ENCODE results near the gene RBKS. TPM values are rescaled to one million over a fixed set of nuclear protein-coding genes. Genes with fewer than 3 reads are reported as not detected.
"Not testable (repeated sequence)": the region's sequence is repeated elsewhere in the genome, so short reads cannot be mapped to it uniquely, and the experiment has no call there.

RBKS gene
- total RNA-seq, 2 experiments from 2014 or later = 1.2 TPM

- H3K4me1 Mint-ChIP-seq; POLR2A ChIA-PET; DNase-seq; H3K4me3 Mint-ChIP-seq; H3K27ac Mint-ChIP-seq; H3K27me3 Mint-ChIP-seq; H3K36me3 Mint-ChIP-seq (ENCODE audit: low read depth); H3K9me3 Mint-ChIP-seq: not testable (repeated sequence)
- CTCF ChIA-PET = interaction anchor here (0.8 to 0.9 kb wide), 2 partner anchors 17 to 104 kb away, joined by 3 read pairs; no protein-coding TSS in a partner anchor
Measured at GRCh38 chr2:27882584-27882922, 7.6 kb downstream of the RBKS start.

GRCh38 chr2:27881815-27882583, 8.2 kb downstream of the RBKS start:
- H3K4me3 Mint-ChIP-seq; H3K27ac Mint-ChIP-seq; H3K4me1 Mint-ChIP-seq; POLR2A ChIA-PET; DNase-seq; H3K36me3 Mint-ChIP-seq (ENCODE audit: low read depth); H3K27me3 Mint-ChIP-seq: not testable (repeated sequence)
- CTCF ChIA-PET = interaction anchor here (0.9 kb wide), 1 partner anchor 104 kb away, joined by 3 read pairs; no protein-coding TSS in a partner anchor
- peaks cover 10% of the 10 kb centered on the region for H3K9me3 Mint-ChIP-seq

GRCh38 chr2:27878825-27879224, 11.4 kb downstream of the RBKS start:
- DNase-seq = no peak
- ChIA-PET CTCF (no interaction called here), POLR2A (no interaction called here)
- Mint-ChIP-seq H3K36me3 (ENCODE audit: low read depth) (peaks cover 5% of the 10 kb centered on the region), H3K9me3 (peaks cover 22% of the 10 kb centered on the region), H3K4me3 (no peak overlapping the region), H3K27me3 (no peaks in the 10 kb centered on the region), H3K27ac (no peak overlapping the region), H3K4me1 (no peaks in the 10 kb centered on the region)

GRCh38 chr2:27875089-27875881, 14.9 kb downstream of the RBKS start:
- peaks cover 15% of the 10 kb centered on the region for H3K9me3 Mint-ChIP-seq
- CTCF ChIA-PET = interaction anchor here (0.6 to 0.7 kb wide), 2 partner anchors 14 to 121 kb away, joined by 3 read pairs; no protein-coding TSS in a partner anchor
- POLR2A ChIA-PET = no interaction called here
- DNase-seq = no peak
- peaks cover 5% of the 10 kb centered on the region for H3K36me3 Mint-ChIP-seq (ENCODE audit: low read depth)
- H3K4me1 Mint-ChIP-seq = no peaks in the 10 kb centered on the region
- H3K27me3 Mint-ChIP-seq = no peaks in the 10 kb centered on the region
- H3K4me3 Mint-ChIP-seq = no peak overlapping the region
- no peak overlapping the region for H3K27ac Mint-ChIP-seq

DNA sequence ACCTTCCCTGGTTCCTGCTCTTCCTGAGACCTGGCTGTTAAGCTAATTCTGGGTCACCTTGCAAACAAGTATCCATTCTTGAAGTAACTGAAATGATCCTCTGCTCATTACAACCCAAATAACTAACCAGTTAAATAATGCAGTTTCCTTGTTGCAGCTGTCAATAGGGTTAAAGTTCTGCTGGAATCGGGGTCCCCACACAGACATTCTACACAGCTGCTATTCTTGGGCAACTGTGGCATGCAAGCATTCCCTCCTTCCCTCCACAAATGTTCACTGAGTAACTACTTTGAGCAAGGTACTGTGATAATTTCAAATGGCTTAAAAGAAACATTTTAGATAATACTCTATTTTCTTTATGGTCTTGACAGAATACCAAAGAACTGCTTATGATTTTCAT, 17.1 kb downstream of the RBKS start:
- Mint-ChIP-seq H3K4me1 (no peaks in the 10 kb centered on the region), H3K27me3 (no peaks in the 10 kb centered on the region), H3K36me3 (ENCODE audit: low read depth) (peaks cover 5% of the 10 kb centered on the region), H3K27ac (no peak overlapping the region), H3K9me3 (peaks cover 15% of the 10 kb centered on the region), H3K4me3 (no peak overlapping the region)
- ChIA-PET POLR2A (no interaction called here), CTCF (no interaction called here)
- no peak for DNase-seq

DNA sequence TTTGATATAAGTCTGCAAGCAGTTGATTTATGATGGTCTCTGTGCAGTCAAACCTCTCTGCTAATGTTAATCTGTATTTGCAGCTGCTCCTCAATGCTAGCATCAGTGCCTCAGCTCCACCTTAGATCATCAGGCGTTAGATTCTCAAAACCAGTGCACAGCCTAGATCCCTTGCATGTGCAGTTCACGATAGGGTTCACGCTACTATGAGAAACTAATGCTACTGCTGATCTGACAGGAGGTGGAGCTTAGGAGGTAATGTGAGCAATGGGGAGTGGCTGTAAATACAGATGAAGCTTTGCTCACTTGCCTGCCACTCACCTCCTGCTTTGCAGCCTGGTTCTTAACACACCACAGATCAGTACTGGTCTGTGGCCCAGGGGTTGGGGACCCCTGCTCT, 18.4 kb downstream of the RBKS start:
- Mint-ChIP-seq H3K9me3 (peaks cover 11% of the 10 kb centered on the region), H3K4me3 (no peak overlapping the region), H3K36me3 (ENCODE audit: low read depth) (peaks cover 3% of the 10 kb centered on the region), H3K4me1 (no peaks in the 10 kb centered on the region), H3K27ac (no peak overlapping the region), H3K27me3 (peaks cover 2% of the 10 kb centered on the region)
- CTCF ChIA-PET = interaction anchor here (0.8 to 1.7 kb wide), 3 partner anchors 12 to 13 kb away, joined by 3 to 7 read pairs (median 4); no protein-coding TSS in a partner anchor
- POLR2A ChIA-PET = no interaction called here
- no peak for DNase-seq

DNA sequence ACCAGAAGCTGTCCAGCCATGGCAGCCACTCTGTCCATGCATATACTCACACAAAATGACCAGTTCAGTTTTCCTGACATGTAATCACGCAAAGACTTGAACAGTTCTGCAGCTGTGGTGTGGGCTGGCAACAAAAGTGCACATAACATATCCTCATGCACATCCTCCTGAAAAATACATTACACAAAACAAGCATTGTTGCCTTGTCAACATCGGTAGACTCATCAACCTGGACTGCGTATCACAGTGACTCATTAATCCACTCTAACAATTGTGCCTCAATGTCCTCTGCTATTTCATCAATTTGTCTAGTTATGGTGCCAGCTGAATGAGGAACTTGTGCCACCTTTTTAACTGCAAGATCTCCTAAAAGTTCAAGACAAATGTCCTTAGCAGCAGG, 19.5 kb downstream of the RBKS start:
- Mint-ChIP-seq H3K4me3 (no peak overlapping the region), H3K27me3 (peaks cover 2% of the 10 kb centered on the region), H3K36me3 (ENCODE audit: low read depth) (peaks cover 2% of the 10 kb centered on the region), H3K9me3 (peaks cover 8% of the 10 kb centered on the region), H3K27ac (no peak overlapping the region), H3K4me1 (no peaks in the 10 kb centered on the region)
- POLR2A ChIA-PET = no interaction called here
- no peak for DNase-seq
- CTCF ChIA-PET = interaction anchor here (1.0 to 1.7 kb wide), 2 partner anchors 12 to 14 kb away, joined by 3 to 7 read pairs; no protein-coding TSS in a partner anchor

- DNase-seq = no peak
- H3K27ac Mint-ChIP-seq = no peak overlapping the region
- POLR2A ChIA-PET = no interaction called here
- H3K27me3 Mint-ChIP-seq = peaks cover 2% of the 10 kb centered on the region
- peaks cover 2% of the 10 kb centered on the region for H3K9me3 Mint-ChIP-seq
- CTCF ChIA-PET = no interaction called here
- H3K4me3 Mint-ChIP-seq = no peak overlapping the region
- no peaks in the 10 kb centered on the region for H3K36me3 Mint-ChIP-seq (ENCODE audit: low read depth)
- no peaks in the 10 kb centered on the region for H3K4me1 Mint-ChIP-seq
Measured at GRCh38 chr2:27869763-27870162, 20.4 kb downstream of the RBKS start.

DNA sequence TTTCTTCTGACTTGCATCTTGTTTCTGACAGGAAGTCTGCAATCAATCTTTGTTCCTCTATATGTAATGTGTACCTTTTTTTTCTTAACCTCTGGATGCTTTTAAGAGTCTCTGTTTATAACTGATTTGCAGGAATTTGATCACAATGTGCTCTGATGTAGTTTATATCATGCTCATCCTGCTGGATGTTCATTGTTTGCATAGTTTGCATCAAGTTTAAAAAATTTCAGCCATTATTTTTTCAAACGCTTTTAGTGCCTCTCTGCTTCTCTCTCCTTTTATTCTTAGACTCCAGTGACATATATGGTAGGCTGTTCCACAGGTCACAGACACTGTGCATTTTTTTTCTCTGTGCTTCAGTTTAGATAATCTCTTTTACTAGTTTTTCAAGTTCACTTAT, 23.9 kb downstream of the RBKS start:
- POLR2A ChIA-PET = no interaction called here
- Mint-ChIP-seq H3K4me3 (no peak overlapping the region), H3K9me3 (no peaks in the 10 kb centered on the region), H3K36me3 (ENCODE audit: low read depth) (no peaks in the 10 kb centered on the region), H3K27ac (no peak overlapping the region), H3K4me1 (no peaks in the 10 kb centered on the region), H3K27me3 (peaks cover 3% of the 10 kb centered on the region)
- DNase-seq = no peak
- CTCF ChIA-PET = interaction anchor here (0.6 kb wide), 1 partner anchor 872 kb away, joined by 3 read pairs; no protein-coding TSS in a partner anchor

- H3K27ac Mint-ChIP-seq; H3K4me1 Mint-ChIP-seq; H3K9me3 Mint-ChIP-seq; H3K27me3 Mint-ChIP-seq; H3K36me3 Mint-ChIP-seq (ENCODE audit: low read depth); POLR2A ChIA-PET; DNase-seq; H3K4me3 Mint-ChIP-seq; CTCF ChIA-PET: not testable (repeated sequence)
Measured at GRCh38 chr2:27863955-27864354, 26.2 kb downstream of the RBKS start.

DNA sequence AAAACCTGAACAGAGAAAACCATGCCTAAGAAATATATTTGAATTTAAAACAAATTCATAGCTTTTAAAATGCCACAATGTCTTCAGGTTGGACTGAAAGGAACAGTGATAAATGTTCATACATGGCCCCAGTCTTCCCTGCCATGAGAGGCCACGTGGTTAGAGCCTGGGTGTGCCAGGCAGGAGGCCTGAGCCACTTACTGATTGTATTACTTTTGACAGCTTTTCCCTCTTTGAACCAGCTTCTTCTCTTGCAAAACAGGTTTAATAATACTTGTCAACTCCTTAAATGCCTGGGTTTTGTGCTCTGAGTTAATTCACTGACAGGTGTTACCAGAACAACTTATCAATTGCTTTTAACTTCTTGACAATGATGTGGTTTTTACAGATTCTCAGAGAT, 27.0 kb downstream of the RBKS start:
- ChIA-PET POLR2A (no interaction called here), CTCF (no interaction called here)
- Mint-ChIP-seq H3K27ac (no peak overlapping the region), H3K4me3 (no peak overlapping the region), H3K9me3 (no peaks in the 10 kb centered on the region), H3K36me3 (ENCODE audit: low read depth) (no peaks in the 10 kb centered on the region), H3K4me1 (peaks cover 4% of the 10 kb centered on the region), H3K27me3 (peaks cover 3% of the 10 kb centered on the region)
- no peak for DNase-seq

DNA sequence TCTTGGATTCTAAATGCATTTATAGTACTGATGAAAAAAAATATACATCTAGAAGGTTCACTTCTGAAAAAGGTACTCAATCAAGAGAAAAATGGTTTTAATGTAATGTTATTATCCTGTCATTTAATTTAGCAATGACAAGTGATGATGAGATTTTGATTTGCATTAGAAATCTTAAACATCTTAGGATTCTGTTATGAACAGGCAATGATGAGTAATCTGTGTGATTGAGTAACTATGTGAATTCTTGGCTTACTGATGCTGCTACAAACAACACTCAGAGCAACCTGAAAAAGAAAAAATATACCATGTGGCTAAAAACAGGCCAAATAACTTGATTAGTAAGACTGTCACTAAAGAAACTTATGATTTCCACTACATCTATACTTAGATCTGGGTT, 30.1 kb downstream of the RBKS start:
- Mint-ChIP-seq H3K36me3 (ENCODE audit: low read depth) (peaks cover 10% of the 10 kb centered on the region), H3K27ac (no peak overlapping the region), H3K4me1 (peaks cover 6% of the 10 kb centered on the region), H3K27me3 (peaks cover 1% of the 10 kb centered on the region), H3K9me3 (peaks cover 15% of the 10 kb centered on the region), H3K4me3 (no peak overlapping the region)
- DNase-seq = no peak
- CTCF ChIA-PET = interaction anchor here (1.1 to 2.2 kb wide), 2 partner anchors 8 to 12 kb away, joined by 4 to 7 read pairs; no protein-coding TSS in a partner anchor
- POLR2A ChIA-PET = no interaction called here

DNA sequence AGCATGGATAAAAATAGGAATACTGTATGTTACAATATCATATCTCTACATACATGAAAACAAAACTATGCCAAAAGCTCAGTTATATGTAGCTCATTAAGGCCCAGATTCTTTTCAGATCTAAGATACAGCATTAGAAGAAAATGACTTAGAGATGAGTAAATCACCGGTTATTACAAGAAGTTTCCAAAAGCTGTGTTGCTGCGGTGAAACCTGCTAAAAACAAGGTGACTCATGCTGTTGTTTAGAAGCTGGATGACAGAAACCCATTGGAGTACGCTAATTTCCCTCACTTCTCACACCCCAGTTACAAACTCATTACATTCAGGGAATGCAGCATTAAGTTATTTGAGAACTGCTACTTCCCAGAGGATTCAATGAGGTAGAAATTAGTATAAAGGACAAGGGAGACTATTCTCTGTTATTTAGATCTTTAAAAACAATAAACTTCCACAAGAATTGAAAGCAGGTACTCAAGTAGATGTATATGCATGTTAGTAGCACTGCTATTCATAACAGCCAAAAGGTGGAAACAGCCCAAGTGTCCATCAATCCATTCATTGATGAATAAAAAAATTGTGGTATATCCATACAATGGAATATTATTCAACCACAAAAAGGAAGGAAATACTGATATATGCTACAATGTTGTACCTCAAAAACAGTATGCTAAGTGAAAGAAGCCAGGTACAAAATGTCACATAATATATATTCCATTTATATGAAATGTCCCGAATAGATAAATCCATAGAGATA, 32.6 kb downstream of the RBKS start:
- DNase-seq = no peak
- peaks cover 15% of the 10 kb centered on the region for H3K9me3 Mint-ChIP-seq
- ChIA-PET CTCF (interaction anchor here (0.6 to 1.5 kb wide), 2 partner anchors 10 to 384 kb away, joined by 3 read pairs; no protein-coding TSS in a partner anchor), POLR2A (no interaction called here)
- peaks cover 6% of the 10 kb centered on the region for H3K4me1 Mint-ChIP-seq
- peaks cover 11% of the 10 kb centered on the region for H3K36me3 Mint-ChIP-seq (ENCODE audit: low read depth)
- no peak overlapping the region for H3K27ac Mint-ChIP-seq
- H3K27me3 Mint-ChIP-seq = no peaks in the 10 kb centered on the region
- H3K4me3 Mint-ChIP-seq = no peak overlapping the region
